Measurements from ENCODE around the gene SLC19A1. TPM values are rescaled to one million over a fixed set of nuclear protein-coding genes. Genes with fewer than 3 reads are reported as not detected.

Gene SLC19A1
- total RNA-seq, 1 donor from 2014 or later: 4.5 TPM

- no peak for DNase-seq (ENCODE audit: low read depth)
- FAIRE-seq: no peak
- no peak for TF ChIP-seq CTCF (IDR thresholded peaks at IDR 0.05; ENCODE audit: insufficient read depth, low read length, severe bottlenecking)
- Histone ChIP-seq H3K27me3 (ENCODE audit: control insufficient read depth, insufficient read depth, low read length) (no peaks in the 10 kb centered on the region), H3K4me3 (ENCODE audit: low read depth, low read length) (no peak overlapping the region), H3K36me3 (ENCODE audit: control insufficient read depth, insufficient read depth, low read length) (no peaks in the 10 kb centered on the region)
Observed at GRCh38 chr21:45492765-45493164, 49.5 kb downstream of the SLC19A1 start.

- TF ChIP-seq CTCF (IDR thresholded peaks at IDR 0.05; ENCODE audit: insufficient read depth, low read length, severe bottlenecking): no peak
- H3K27me3 ChIP-seq (ENCODE audit: control insufficient read depth, insufficient read depth, low read length): no peaks in the 10 kb centered on the region
- no peak for DNase-seq (ENCODE audit: low read depth)
- no peak for FAIRE-seq
- no peak overlapping the region for H3K4me3 ChIP-seq (ENCODE audit: low read depth, low read length)
- H3K36me3 ChIP-seq (ENCODE audit: control insufficient read depth, insufficient read depth, low read length): no peaks in the 10 kb centered on the region
Observed at GRCh38 chr21:45491623-45492022, 50.6 kb downstream of the SLC19A1 start.

GRCh38 chr21:45491056-45491455, 51.2 kb downstream of the SLC19A1 start:
- Histone ChIP-seq H3K36me3 (ENCODE audit: control insufficient read depth, insufficient read depth, low read length) (no peaks in the 10 kb centered on the region), H3K4me3 (ENCODE audit: low read depth, low read length) (no peak overlapping the region), H3K27me3 (ENCODE audit: control insufficient read depth, insufficient read depth, low read length) (no peaks in the 10 kb centered on the region)
- FAIRE-seq (no peak), DNase-seq (ENCODE audit: low read depth) (no peak)
- TF ChIP-seq CTCF (IDR thresholded peaks at IDR 0.05; ENCODE audit: insufficient read depth, low read length, severe bottlenecking): no peak

- Histone ChIP-seq H3K27me3 (ENCODE audit: control insufficient read depth, insufficient read depth, low read length) (no peaks in the 10 kb centered on the region), H3K36me3 (ENCODE audit: control insufficient read depth, insufficient read depth, low read length) (no peaks in the 10 kb centered on the region), H3K4me3 (ENCODE audit: low read depth, low read length) (no peak overlapping the region)
- no peak for FAIRE-seq
- no peak for TF ChIP-seq CTCF (IDR thresholded peaks at IDR 0.05; ENCODE audit: insufficient read depth, low read length, severe bottlenecking)
- no peak for DNase-seq (ENCODE audit: low read depth)
Observed at GRCh38 chr21:45490049-45490731, 52.0 kb downstream of the SLC19A1 start.

DNA sequence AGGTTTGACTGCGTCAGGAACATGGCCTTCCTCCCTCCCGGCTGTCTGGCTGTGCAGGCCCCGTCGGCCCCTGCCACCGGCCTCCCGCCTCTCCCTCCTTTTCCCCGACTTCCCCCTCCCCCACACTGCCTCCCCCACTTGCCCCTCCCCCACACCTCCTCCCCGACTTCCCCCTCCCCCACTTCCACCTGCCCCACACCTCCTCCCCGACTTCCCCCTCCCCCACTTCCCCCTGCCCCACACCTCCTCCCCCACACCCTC, 52.6 kb downstream of the SLC19A1 start:
- no peaks in the 10 kb centered on the region for H3K36me3 ChIP-seq (ENCODE audit: control insufficient read depth, insufficient read depth, low read length)
- no peak for TF ChIP-seq CTCF (IDR thresholded peaks at IDR 0.05; ENCODE audit: insufficient read depth, low read length, severe bottlenecking)
- H3K4me3 ChIP-seq (ENCODE audit: low read depth, low read length): no peak overlapping the region
- FAIRE-seq (no peak), DNase-seq (ENCODE audit: low read depth) (no peak)
- H3K27me3 ChIP-seq (ENCODE audit: control insufficient read depth, insufficient read depth, low read length): no peaks in the 10 kb centered on the region

Data from bronchial epithelial cell (primary cell).